GM18907 (cell line): ENCODE measurements around the gene SPAG16.

Experiments used
- ATAC-seq: cut with Tn5 transposase; IDR thresholded peaks from one replicate; pipeline ENCODE4 v1.9.1; 2021; ENCODE audit warnings: mild to moderate bottlenecking, moderate library complexity; ENCODE audit not compliant: unreplicated experiment

The SPAG16 gene

DNA sequence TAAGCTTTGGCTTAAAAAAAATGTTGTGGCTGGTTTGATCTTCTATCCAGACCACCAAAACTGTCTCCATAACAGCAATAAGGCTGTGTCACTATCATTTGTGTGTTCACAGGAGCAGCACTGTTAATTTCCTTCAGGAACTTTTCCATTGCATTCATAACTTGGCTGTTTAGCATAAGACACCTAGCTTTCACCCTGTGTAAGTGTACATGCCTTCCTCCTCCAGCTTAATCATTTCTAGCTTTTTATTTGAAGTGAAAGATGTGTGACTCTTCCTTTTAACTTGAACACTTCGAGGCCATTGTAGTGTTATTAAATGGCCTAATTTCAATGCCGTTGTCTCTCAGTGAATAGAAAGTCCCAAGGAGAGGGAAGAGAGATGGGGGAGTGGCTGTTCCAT is 773.7 kb downstream of the SPAG16 start:
- no peak for ATAC-seq

- ATAC-seq: peak; percentile 53
Observed at GRCh38 chr2:214062279-214062678, 778.0 kb downstream of the SPAG16 start.

GRCh38 chr2:214064471-214064870 is 780.2 kb downstream of the SPAG16 start:
- no peak for ATAC-seq

- no peak for ATAC-seq
Observed at GRCh38 chr2:214066862-214067261, 782.6 kb downstream of the SPAG16 start.

GRCh38 chr2:214069254-214069653 is 785.0 kb downstream of the SPAG16 start:
- peak; percentile 90 for ATAC-seq

GRCh38 chr2:214075456-214075855 is 791.2 kb downstream of the SPAG16 start:
- no peak for ATAC-seq

GRCh38 chr2:214076527-214076926 is 792.3 kb downstream of the SPAG16 start:
- ATAC-seq: peak; percentile 94

GRCh38 chr2:214077727-214078126 is 793.5 kb downstream of the SPAG16 start:
- no peak for ATAC-seq

GRCh38 chr2:214079032-214079431 is 794.8 kb downstream of the SPAG16 start:
- ATAC-seq: no peak

- ATAC-seq: no peak
Observed at GRCh38 chr2:214088536-214088935, 804.3 kb downstream of the SPAG16 start.

GRCh38 chr2:214096208-214096715 is 812.0 kb downstream of the SPAG16 start:
- no peak for ATAC-seq

DNA sequence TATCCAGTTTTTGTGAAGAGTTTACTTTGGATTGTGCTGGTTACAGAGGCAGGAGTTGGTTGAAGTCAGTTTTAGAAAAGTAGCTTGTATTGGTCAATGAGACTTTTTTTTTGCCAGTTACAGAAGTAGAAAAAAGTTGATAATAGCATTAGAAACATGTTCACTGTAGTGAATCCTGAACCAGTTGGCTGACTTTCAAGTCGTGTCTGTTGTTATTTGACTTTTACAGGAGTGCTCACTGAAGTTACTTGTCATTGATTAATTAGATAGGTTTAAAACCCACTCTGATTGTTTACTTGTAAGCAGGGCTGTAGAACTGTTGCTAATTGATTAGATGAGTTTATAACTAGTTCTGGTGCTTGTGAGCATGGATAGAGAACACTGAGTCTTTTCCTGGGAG is 814.5 kb downstream of the SPAG16 start:
- ATAC-seq: no peak

GRCh38 chr2:214100488-214100887 is 816.2 kb downstream of the SPAG16 start:
- ATAC-seq: no peak

DNA sequence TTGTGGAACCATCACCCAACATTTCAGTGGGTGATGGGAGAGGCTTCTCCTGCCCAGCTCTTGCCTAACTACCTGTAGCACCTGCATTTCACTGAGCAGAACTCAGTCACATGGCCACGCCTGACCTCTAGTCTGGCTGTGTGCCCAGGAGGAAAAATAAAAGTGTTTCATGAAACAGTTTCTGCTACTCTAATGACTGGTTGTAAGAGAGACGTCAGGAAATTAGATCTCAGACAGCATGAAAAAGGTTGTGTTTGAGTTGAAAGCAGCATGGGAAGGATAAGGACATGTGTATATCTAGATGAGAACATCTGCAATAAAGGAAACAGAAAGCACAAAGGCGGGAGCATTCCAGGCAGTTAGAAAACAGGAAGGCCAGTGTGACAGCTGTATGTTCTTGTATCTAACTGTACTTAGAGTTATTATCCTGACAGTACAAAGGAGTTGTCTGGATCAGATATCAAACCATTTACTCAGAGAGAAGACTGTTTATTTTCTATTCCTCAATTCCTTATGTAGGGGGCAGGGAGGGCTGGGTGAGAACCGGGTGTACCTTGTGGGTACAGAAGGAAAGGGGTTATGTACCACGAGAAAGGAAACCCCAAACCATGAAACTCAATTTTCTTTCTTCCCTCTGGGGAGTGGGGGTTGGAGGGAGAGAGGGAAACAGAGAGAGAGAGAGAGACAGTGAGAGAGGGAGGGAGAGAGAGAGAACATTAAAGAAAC is 819.2 kb downstream of the SPAG16 start:
- ATAC-seq: no peak

GRCh38 chr2:214104219-214104618 is 820.0 kb downstream of the SPAG16 start:
- ATAC-seq: no peak

- ATAC-seq: no peak
Observed at GRCh38 chr2:214104967-214105366, 820.7 kb downstream of the SPAG16 start.

GRCh38 chr2:214107726-214108125 is 823.5 kb downstream of the SPAG16 start:
- no peak for ATAC-seq

DNA sequence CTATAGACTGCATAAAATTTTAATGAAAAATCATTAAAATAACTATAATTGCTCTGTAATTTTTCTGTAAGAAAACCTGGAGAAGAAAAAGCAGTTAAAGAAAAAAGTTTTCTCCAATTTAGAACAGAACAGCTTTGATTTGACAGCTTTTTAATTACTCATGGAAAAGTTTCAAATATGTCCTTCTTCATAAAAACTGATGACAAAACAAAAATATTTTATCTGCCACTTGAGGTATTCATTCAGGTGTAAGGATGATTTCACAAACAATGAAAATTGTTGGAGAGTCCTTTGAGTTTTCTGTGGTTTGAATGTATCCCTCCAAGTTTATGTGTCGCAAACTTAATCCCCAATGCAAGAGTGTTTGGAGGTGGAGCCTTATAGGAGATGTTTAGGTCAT is 824.3 kb downstream of the SPAG16 start:
- ATAC-seq: no peak

GRCh38 chr2:214117054-214117453 is 832.8 kb downstream of the SPAG16 start:
- no peak for ATAC-seq

- no peak for ATAC-seq
Observed at GRCh38 chr2:214126135-214126534, 841.9 kb downstream of the SPAG16 start.

DNA sequence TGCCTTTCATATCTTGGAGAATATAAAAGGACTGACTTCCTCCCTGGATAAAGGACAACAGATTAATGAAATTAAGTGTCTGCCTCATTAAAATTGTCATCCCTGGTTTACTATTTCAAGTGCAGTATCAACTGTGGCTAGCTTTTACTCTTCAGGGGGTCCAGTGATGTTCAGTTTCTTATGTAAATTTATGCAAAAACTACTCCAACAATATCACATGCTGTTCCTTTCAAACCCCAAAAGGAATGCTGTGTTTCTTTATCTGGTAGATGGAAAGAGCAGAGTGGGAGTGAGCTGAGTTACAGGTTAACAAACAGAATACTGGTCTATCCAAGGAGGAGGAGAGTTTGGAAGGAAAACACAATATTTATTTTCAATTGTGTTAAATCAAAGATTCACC is 842.9 kb downstream of the SPAG16 start:
- ATAC-seq: no peak

- ATAC-seq: no peak
Observed at GRCh38 chr2:214127571-214127970, 843.3 kb downstream of the SPAG16 start.

- ATAC-seq: no peak
Observed at GRCh38 chr2:214128040-214128439, 843.8 kb downstream of the SPAG16 start.
